Stimulated activated CD8-positive, alpha-beta memory T cell treated with anti-CD3 and anti-CD28 coated beads, Interleukin-2, amount 100 ng/mL, for 1 hour (primary cell): Measurements from ENCODE around the gene LSR.
"Not testable (repeated sequence)": the region's sequence is repeated elsewhere in the genome, so short reads cannot be mapped to it uniquely, and the experiment has no call there.

Experiments
- DNase-seq, 2 donors: peaks; one replicate each; pipeline ENCODE4 v3.0.0-alpha.2; 2020; ENCODE audit warnings: low read depth in 2 of 2

LSR gene

GRCh38 chr19:35286101-35286500 is 37.3 kb downstream of the LSR start:
- not testable (repeated sequence) for DNase-seq

GRCh38 chr19:35287713-35288112 is 38.9 kb downstream of the LSR start:
- DNase-seq: no peak

GRCh38 chr19:35288331-35288730 is 39.5 kb downstream of the LSR start:
- DNase-seq: no peak

- DNase-seq: no peak
These were observed 40.1 kb downstream of the LSR start for GRCh38 chr19:35288906-35289305.

GRCh38 chr19:35290381-35291127 is 41.8 kb downstream of the LSR start:
- DNase-seq: no peak

- no peak for DNase-seq
These were observed 42.5 kb downstream of the LSR start for GRCh38 chr19:35291259-35291658.

- DNase-seq: no peak
These were observed 43.1 kb downstream of the LSR start, which contains the start of gene MAG for GRCh38 chr19:35291916-35292315. Gene MAG, plus strand, starts transcription at chr19:35292161. Its CDS starts 3,248 bp downstream, at chr19:35295409.

- DNase-seq: no peak
These were observed 43.9 kb downstream of the LSR start for GRCh38 chr19:35292421-35293362.

- DNase-seq: no peak
These were observed 44.5 kb downstream of the LSR start for GRCh38 chr19:35293363-35293739.

GRCh38 chr19:35293808-35294207 is 45.0 kb downstream of the LSR start:
- DNase-seq: no peak

GRCh38 chr19:35294328-35294727 is 45.5 kb downstream of the LSR start:
- no peak for DNase-seq

- DNase-seq: no peak
These were observed 46.3 kb downstream of the LSR start for GRCh38 chr19:35294859-35295791.

GRCh38 chr19:35295792-35296462 is 47.1 kb downstream of the LSR start:
- DNase-seq: no peak

- no peak for DNase-seq
These were observed 48.1 kb downstream of the LSR start for GRCh38 chr19:35296644-35297514.

GRCh38 chr19:35297515-35297848 is 48.7 kb downstream of the LSR start:
- no peak for DNase-seq

GRCh38 chr19:35297922-35298321 is 49.1 kb downstream of the LSR start:
- DNase-seq: no peak

- DNase-seq: no peak
These were observed 49.8 kb downstream of the LSR start for GRCh38 chr19:35298561-35298972.

- no peak for DNase-seq
These were observed 50.9 kb downstream of the LSR start for GRCh38 chr19:35299523-35300338.

- no peak for DNase-seq
These were observed 51.5 kb downstream of the LSR start for GRCh38 chr19:35300339-35300649.

- no peak for DNase-seq
These were observed 53.2 kb downstream of the LSR start for GRCh38 chr19:35301961-35302360.
